HepG2 (cell line): ENCODE data around the gene CTNNBL1. TPM values are rescaled to one million over a fixed set of nuclear protein-coding genes. Genes with fewer than 3 reads are reported as not detected.

ENCODE experiments used
- AHDC1 ChIP-seq: sonication (generic); formaldehyde crosslinking; IDR thresholded peaks from 2 replicates; pipeline ENCODE4 v1.5.1; 2020; ENCODE audit warnings: mild to moderate bottlenecking, missing genetic modification reagents, borderline replicate concordance
- ATAD3A ChIP-seq: sonication (generic); formaldehyde crosslinking; IDR thresholded peaks from 2 replicates; pipeline ENCODE4 v1.4.0; 2020; ENCODE audit warnings: missing genetic modification reagents
- CCDC6 ChIP-seq: sonication (generic); formaldehyde crosslinking; IDR thresholded peaks from 2 replicates; pipeline ENCODE4 v1.8.1; 2022; ENCODE audit warnings: mild to moderate bottlenecking, missing genetic modification reagents, moderate library complexity
- FOSL1 ChIP-seq: sonication (generic); formaldehyde crosslinking; IDR thresholded peaks from 2 replicates; pipeline ENCODE4 v1.9.0; 2021; ENCODE audit warnings: missing genetic modification reagents, borderline replicate concordance
- ISL2 ChIP-seq: sonication (generic); formaldehyde crosslinking; IDR thresholded peaks from 2 replicates; pipeline ENCODE4 v1.5.0; 2020; ENCODE audit warnings: missing genetic modification reagents
- JUND ChIP-seq: sonication (generic); formaldehyde crosslinking; IDR thresholded peaks from 2 replicates; pipeline ENCODE4 v1.8.0; 2022; ENCODE audit warnings: mild to moderate bottlenecking, missing genetic modification reagents
- KDM1A ChIP-seq: IDR thresholded peaks from 2 replicates; pipeline ENCODE4 v1.6.1; 2016; ENCODE audit warnings: missing compliant biosample characterization
- LBX2 ChIP-seq: sonication (generic); formaldehyde crosslinking; IDR thresholded peaks from 2 replicates; pipeline ENCODE4 v1.5.0; 2020; ENCODE audit warnings: missing genetic modification reagents, mild to moderate bottlenecking, borderline replicate concordance
- PCBP2 ChIP-seq: fragments of 200-400 bp; formaldehyde crosslinking; optimal IDR thresholded peaks from 2 replicates; pipeline ENCODE3; 2018; ENCODE audit warnings: low read length, low read depth; ENCODE audit not compliant: poor library complexity, severe bottlenecking
- PRPF4 ChIP-seq: fragments of 200-400 bp; formaldehyde crosslinking; IDR thresholded peaks from 2 replicates; pipeline ENCODE4 v1.6.1; 2016; ENCODE audit warnings: low read length, low read depth; ENCODE audit not compliant: poor library complexity, severe bottlenecking
- SNAI1 ChIP-seq: sonication (generic); formaldehyde crosslinking; IDR thresholded peaks from 2 replicates; pipeline ENCODE4 v1.5.0; 2020; ENCODE audit warnings: mild to moderate bottlenecking, missing genetic modification reagents, borderline replicate concordance
- STAG1 ChIP-seq: sonication (generic); formaldehyde crosslinking; IDR thresholded peaks from 2 replicates; pipeline ENCODE4 v1.4.0; 2020; ENCODE audit warnings: missing genetic modification reagents
- ZBTB43 ChIP-seq: sonication (generic); formaldehyde crosslinking; conservative IDR thresholded peaks from 2 replicates; pipeline ENCODE4 v1.4.0; 2020; ENCODE audit warnings: missing genetic modification reagents
- ZMYM4 ChIP-seq: sonication (generic); formaldehyde crosslinking; IDR thresholded peaks from 2 replicates; pipeline ENCODE4 v1.8.1; 2023; ENCODE audit warnings: mild to moderate bottlenecking, missing genetic modification reagents
- ZNF121 ChIP-seq: sonication (generic); formaldehyde crosslinking; IDR thresholded peaks from 2 replicates; pipeline ENCODE4 v1.5.0; 2020; ENCODE audit warnings: mild to moderate bottlenecking, missing genetic modification reagents
- ZNF326 ChIP-seq: sonication (generic); formaldehyde crosslinking; IDR thresholded peaks from 2 replicates; pipeline ENCODE4 v1.4.0; 2020; ENCODE audit warnings: missing genetic modification reagents, borderline replicate concordance
- polyA plus RNA-seq, 8 experiments: library from polyadenylated mRNA; depleted of rRNA in 3 of 8; stranded (reverse) in 7 of 8; unstranded in 1 of 8; fragments of >200 nt; fragmentation: Illumina TruSeq in 4 of 8; extraction: Trizol in 4 of 8; gene quantifications; 2 replicates each; pipeline versions ENCODE4 v1.2.1 to v1.2.3, GENCODE V29; 2011 to 2016; ENCODE audit warnings: low read depth in 4 of 8, missing spikeins in 1 of 8, mixed read lengths in 1 of 8; ENCODE audit not compliant: insufficient read depth in 1 of 8
- total RNA-seq, 5 experiments: library from RNA; depleted of rRNA; stranded (reverse); fragments of >200 nt; fragmentation: Illumina TruSeq; extraction: Trizol; gene quantifications; 2 replicates each; pipeline ENCODE4 v1.2.3, GENCODE V29; 2016; ENCODE audit warnings: low read depth in 1 of 5
- TF ChIP-seq, protein P1 (sequence below): sonication (generic); formaldehyde crosslinking; IDR thresholded peaks from 2 replicates; pipeline ENCODE4 v1.4.0; 2020; ENCODE audit warnings: mild to moderate bottlenecking, missing genetic modification reagents
- TF ChIP-seq, protein P2 (sequence below): sonication (generic); formaldehyde crosslinking; IDR thresholded peaks from 2 replicates; pipeline ENCODE4 v1.4.0; 2020; ENCODE audit warnings: missing genetic modification reagents

Gene CTNNBL1
- total and polyA plus RNA-seq, 2 of the 13 experiments (the other 11 are each of a cell fraction or from before 2014, with no cell fraction given), result 49.3 to 94.6 TPM

- TF ChIP-seq AHDC1 (CRISPR knock-in tag) (no peak), SNAI1 (CRISPR knock-in tag) (no peak), PRPF4 (no peak), ZBTB43 (CRISPR knock-in tag) (no peak), STAG1 (no peak), ZNF121 (peak; percentile 92), KDM1A (CRISPR knock-in tag) (peak; percentile 77), ATAD3A (no peak), ZMYM4 (CRISPR knock-in tag) (no peak; the same call in 1 of the 2 replicates), ISL2 (CRISPR knock-in tag) (no peak), FOSL1 (CRISPR knock-in tag) (no peak), LBX2 (no peak), ZNF326 (CRISPR knock-in tag) (no peak), JUND (CRISPR knock-in tag) (no peak; the same call in 1 of the 2 replicates), PCBP2 (no peak), CCDC6 (no peak)
- TF ChIP-seq, protein P1, sequence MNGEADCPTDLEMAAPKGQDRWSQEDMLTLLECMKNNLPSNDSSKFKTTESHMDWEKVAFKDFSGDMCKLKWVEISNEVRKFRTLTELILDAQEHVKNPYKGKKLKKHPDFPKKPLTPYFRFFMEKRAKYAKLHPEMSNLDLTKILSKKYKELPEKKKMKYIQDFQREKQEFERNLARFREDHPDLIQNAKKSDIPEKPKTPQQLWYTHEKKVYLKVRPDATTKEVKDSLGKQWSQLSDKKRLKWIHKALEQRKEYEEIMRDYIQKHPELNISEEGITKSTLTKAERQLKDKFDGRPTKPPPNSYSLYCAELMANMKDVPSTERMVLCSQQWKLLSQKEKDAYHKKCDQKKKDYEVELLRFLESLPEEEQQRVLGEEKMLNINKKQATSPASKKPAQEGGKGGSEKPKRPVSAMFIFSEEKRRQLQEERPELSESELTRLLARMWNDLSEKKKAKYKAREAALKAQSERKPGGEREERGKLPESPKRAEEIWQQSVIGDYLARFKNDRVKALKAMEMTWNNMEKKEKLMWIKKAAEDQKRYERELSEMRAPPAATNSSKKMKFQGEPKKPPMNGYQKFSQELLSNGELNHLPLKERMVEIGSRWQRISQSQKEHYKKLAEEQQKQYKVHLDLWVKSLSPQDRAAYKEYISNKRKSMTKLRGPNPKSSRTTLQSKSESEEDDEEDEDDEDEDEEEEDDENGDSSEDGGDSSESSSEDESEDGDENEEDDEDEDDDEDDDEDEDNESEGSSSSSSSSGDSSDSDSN, result 0 out of 2 replicates have a peak, but pooled peaks have one; percentile 33
- TF ChIP-seq, protein P2, sequence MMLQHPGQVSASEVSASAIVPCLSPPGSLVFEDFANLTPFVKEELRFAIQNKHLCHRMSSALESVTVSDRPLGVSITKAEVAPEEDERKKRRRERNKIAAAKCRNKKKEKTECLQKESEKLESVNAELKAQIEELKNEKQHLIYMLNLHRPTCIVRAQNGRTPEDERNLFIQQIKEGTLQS (CRISPR knock-in tag), result no peak
These were observed 184.3 kb downstream of the CTNNBL1 start (continued) for GRCh38 chr20:37877832-37878772.
